SK-N-SH treated with all-trans-retinoic acid at 6 μM for 48 hours (cell line): Measurements from ENCODE around the gene PLXNA4.

ENCODE experiments used
- ARNTL ChIP-seq: fragments of 450-650 bp; formaldehyde crosslinking; IDR thresholded peaks from 2 replicates; pipeline ENCODE4 v1.5.0; 2020; ENCODE audit warnings: low read depth, mild to moderate bottlenecking, moderate library complexity, borderline replicate concordance
- BACH2 ChIP-seq: fragments of 250-450 bp; sonication (Bioruptor Pico); IDR thresholded peaks from 2 replicates; pipeline ENCODE4 v1.9.0; 2021; ENCODE audit warnings: mild to moderate bottlenecking, borderline replicate concordance
- CREB5 ChIP-seq: fragments of 250-450 bp; sonication (Bioruptor Pico); IDR thresholded peaks from 2 replicates; pipeline ENCODE4 v1.5.1; 2020; ENCODE audit warnings: low read depth, mild to moderate bottlenecking, moderate library complexity
- PATZ1 ChIP-seq: fragments of 250-450 bp; sonication (Bioruptor Pico); IDR thresholded peaks from 2 replicates; pipeline ENCODE4 v1.8.0; 2020; ENCODE audit warnings: mild to moderate bottlenecking, moderate library complexity, borderline replicate concordance
- SNAI2 ChIP-seq: fragments of 250-450 bp; sonication (Bioruptor Pico); IDR thresholded peaks from 2 replicates; pipeline ENCODE4 v1.5.0; 2020; ENCODE audit warnings: mild to moderate bottlenecking, moderate library complexity
- ZFP30 ChIP-seq: fragments of 450-650 bp; formaldehyde crosslinking; IDR thresholded peaks from 2 replicates; pipeline ENCODE4 v1.5.0; 2022; ENCODE audit warnings: mild to moderate bottlenecking, moderate library complexity
- ZNF70 ChIP-seq: fragments of 450-650 bp; formaldehyde crosslinking; IDR thresholded peaks from 2 replicates; pipeline ENCODE4 v1.5.0; 2020; ENCODE audit warnings: mild to moderate bottlenecking, moderate library complexity

- TF ChIP-seq BACH2 (CRISPR knock-in tag) (no peak), CREB5 (CRISPR knock-in tag) (no peak), ZFP30 (no peak), ARNTL (CRISPR knock-in tag) (no peak), PATZ1 (CRISPR knock-in tag) (no peak), ZNF70 (CRISPR knock-in tag) (no peak), SNAI2 (no peak)
These were observed 328.2 kb downstream of the PLXNA4 start for GRCh38 chr7:132247995-132248618.
